Keratinocyte (primary cell): ENCODE data around the gene ZC3H18.

Experiments
- EZH2 ChIP-seq: IDR thresholded peaks from one replicate; pipeline ENCODE4 v1.6.1; 2012; ENCODE audit warnings: inconsistent platforms, mild to moderate bottlenecking, low read length, moderate library complexity
- TF ChIP-seq, protein P1 (sequence below), 3 experiments: IDR thresholded peaks in 1 of 3; conservative IDR thresholded peaks in 1 of 3; optimal IDR thresholded peaks in 1 of 3; 2 replicates in 2 of 3; 3 replicates in 1 of 3; pipeline versions ENCODE3 to v1.5.1; 2011; ENCODE audit warnings: low read length in 3 of 3, mild to moderate bottlenecking in 3 of 3, moderate library complexity in 2 of 3, control low read depth in 1 of 3, inconsistent platforms in 1 of 3; ENCODE audit not compliant: insufficient read depth in 2 of 3; ENCODE audit errors: extremely low read depth in 1 of 3

DNA sequence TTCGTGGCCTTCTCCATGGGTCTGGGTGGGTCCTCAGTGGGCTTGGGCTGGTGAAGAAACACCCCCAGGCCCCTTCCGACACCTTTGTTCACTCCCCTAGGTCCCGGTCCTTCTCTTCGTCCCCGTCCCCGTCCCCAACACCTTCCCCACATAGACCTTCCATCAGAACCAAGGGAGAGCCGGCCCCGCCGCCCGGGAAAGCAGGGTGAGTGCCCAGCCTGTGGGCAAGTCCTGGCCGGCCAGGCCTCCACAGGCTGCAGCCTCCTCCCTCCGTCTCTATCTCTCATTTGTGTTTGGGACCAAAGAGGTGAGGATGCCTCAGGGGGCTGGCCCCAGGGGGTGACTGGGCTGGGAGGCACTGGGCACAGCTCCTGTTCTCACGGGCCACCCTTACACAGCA lies 53.7 kb downstream of the ZC3H18 start:
- TF ChIP-seq, protein P1, sequence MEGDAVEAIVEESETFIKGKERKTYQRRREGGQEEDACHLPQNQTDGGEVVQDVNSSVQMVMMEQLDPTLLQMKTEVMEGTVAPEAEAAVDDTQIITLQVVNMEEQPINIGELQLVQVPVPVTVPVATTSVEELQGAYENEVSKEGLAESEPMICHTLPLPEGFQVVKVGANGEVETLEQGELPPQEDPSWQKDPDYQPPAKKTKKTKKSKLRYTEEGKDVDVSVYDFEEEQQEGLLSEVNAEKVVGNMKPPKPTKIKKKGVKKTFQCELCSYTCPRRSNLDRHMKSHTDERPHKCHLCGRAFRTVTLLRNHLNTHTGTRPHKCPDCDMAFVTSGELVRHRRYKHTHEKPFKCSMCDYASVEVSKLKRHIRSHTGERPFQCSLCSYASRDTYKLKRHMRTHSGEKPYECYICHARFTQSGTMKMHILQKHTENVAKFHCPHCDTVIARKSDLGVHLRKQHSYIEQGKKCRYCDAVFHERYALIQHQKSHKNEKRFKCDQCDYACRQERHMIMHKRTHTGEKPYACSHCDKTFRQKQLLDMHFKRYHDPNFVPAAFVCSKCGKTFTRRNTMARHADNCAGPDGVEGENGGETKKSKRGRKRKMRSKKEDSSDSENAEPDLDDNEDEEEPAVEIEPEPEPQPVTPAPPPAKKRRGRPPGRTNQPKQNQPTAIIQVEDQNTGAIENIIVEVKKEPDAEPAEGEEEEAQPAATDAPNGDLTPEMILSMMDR (optimal IDR thresholded peaks at IDR 0.05 in 1 of 3, IDR thresholded peaks at IDR 0.05 in 1 of 3, conservative IDR thresholded peaks at IDR 0.05 in 1 of 3; ENCODE audit: extremely low read depth in 1 of 3, insufficient read depth in 2 of 3, low read length in 3 of 3): no peak
- TF ChIP-seq EZH2: no peak
